Kidney epithelial cell (primary cell): ENCODE results near the gene BSG. TPM values are rescaled to one million over a fixed set of nuclear protein-coding genes. Genes with fewer than 3 reads are reported as not detected.
"Not testable (repeated sequence)": the region's sequence is repeated elsewhere in the genome, so short reads cannot be mapped to it uniquely, and the experiment has no call there.

Experiments used
- DNase-seq: peaks from one replicate; pipeline ENCODE4 v3.0.0-alpha.2; 2010; ENCODE audit warnings: low read depth
- H3K27me3 ChIP-seq: 2 replicates; pipeline ENCODE4 v1.6.0; 2011; ENCODE audit warnings: low read length; ENCODE audit not compliant: control insufficient read depth, insufficient read depth
- H3K36me3 ChIP-seq: 2 replicates; pipeline ENCODE4 v1.5.1; 2011; ENCODE audit warnings: low read length; ENCODE audit not compliant: control insufficient read depth, insufficient read depth
- H3K4me3 ChIP-seq: 2 replicates; pipeline ENCODE4 v1.5.1; 2011; ENCODE audit warnings: low read depth, mild to moderate bottlenecking, control low read depth, low read length
- total RNA-seq: library from RNA; depleted of rRNA; stranded (reverse); fragments of >200 nt; gene quantifications from 2 replicates; pipeline ENCODE4 v1.2.3, GENCODE V29; 2015
- TF ChIP-seq, protein P1 (sequence below): IDR thresholded peaks from 2 replicates; pipeline ENCODE4 v1.5.1; 2011; ENCODE audit warnings: mild to moderate bottlenecking, moderate library complexity, low read length, control low read depth, inconsistent platforms; ENCODE audit not compliant: insufficient read depth, poor library complexity, severe bottlenecking

Gene BSG
- total RNA-seq, 1 donor from 2014 or later: 838 TPM

DNA sequence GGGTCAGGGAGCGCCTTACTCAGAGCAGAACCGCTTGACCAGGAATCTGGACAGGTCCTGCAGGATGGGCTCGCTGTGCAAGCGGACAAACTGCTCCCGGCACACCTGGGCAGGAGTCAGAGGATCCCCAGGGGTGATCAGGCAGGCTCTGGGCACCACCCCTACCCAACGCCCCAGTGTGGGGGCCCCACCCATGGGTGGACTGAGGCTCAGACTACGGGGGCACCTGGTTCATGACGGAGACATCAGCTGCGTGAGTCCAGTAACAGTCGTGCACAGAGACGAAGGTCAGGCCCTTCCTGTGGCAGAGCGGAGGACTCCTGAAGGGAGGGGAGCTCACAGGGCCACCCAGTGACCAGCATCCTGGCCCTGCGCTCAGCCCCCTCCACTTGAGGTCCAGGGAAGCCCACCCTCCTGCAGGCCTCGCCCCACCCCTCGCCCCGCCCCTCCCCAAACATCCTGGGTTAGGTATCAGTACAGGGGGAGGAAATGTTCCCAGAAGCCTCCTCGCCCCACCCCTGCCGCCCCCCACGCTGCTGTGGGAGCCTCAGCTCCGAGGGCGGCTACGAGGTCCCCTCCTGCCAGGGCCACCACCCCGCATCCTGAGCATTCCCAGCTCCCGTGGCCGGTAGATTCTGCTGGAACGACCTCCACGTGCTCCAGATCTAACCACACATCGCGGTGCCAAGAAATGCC lies 45.3 kb downstream of the BSG start:
- Histone ChIP-seq H3K36me3 (peaks cover 5% of the 10 kb centered on the region), H3K27me3 (peaks cover 4% of the 10 kb centered on the region), H3K4me3 (no peak overlapping the region)
- TF ChIP-seq, protein P1, sequence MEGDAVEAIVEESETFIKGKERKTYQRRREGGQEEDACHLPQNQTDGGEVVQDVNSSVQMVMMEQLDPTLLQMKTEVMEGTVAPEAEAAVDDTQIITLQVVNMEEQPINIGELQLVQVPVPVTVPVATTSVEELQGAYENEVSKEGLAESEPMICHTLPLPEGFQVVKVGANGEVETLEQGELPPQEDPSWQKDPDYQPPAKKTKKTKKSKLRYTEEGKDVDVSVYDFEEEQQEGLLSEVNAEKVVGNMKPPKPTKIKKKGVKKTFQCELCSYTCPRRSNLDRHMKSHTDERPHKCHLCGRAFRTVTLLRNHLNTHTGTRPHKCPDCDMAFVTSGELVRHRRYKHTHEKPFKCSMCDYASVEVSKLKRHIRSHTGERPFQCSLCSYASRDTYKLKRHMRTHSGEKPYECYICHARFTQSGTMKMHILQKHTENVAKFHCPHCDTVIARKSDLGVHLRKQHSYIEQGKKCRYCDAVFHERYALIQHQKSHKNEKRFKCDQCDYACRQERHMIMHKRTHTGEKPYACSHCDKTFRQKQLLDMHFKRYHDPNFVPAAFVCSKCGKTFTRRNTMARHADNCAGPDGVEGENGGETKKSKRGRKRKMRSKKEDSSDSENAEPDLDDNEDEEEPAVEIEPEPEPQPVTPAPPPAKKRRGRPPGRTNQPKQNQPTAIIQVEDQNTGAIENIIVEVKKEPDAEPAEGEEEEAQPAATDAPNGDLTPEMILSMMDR: no peak
- no peak for DNase-seq

DNA sequence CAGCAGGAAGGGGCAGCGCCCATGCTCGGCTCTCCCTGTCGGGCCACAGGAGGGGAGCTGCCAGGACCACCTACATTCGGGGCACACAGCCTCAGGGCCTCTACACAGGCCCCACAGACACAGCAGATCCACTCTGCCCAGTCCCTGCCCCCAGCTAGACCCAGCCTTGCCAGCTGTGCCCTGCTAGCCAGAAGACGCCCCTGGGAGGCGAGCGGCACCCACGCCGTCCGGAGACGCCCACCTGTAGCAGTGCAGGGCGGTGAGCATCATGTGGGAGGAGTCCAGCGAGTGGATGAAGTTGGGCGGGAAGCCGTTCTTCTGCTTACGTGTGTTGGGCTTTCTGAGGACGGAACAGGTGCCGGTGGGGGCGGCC lies 45.8 kb downstream of the BSG start:
- Histone ChIP-seq H3K4me3 (no peak overlapping the region), H3K27me3 (no peaks in the 10 kb centered on the region), H3K36me3 (peaks cover 5% of the 10 kb centered on the region)
- TF ChIP-seq, protein P1: no peak
- DNase-seq: no peak

DNA sequence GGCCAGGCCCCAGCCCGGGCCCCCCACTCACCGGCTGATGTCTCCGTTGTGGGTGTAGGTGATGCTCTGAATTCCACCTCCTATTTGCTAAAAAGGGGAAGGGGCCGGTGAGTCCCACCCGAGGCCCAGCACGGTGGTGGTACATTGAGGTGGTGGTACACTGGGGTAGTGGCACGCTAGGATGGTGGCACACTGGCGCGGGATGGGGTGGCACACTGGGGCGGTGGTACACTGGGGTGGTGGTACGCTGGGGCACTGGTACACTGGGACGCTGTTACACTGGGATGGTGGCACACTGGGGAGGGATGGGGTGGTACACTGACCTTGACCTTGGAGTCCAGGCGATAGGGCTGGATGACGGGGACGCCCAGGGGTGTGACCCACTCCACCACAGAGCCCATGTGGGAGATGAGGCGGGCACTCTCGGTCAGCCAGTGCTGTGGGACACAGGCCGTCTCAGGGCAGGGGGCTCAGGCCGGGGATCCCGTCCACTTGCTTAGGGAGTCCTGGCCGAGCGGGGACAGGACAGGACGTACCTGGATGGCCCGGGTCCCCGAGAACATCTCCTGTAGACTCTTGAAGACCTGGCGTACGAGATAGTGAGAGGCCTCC lies 46.4 kb downstream of the BSG start:
- H3K36me3 ChIP-seq: peaks cover 5% of the 10 kb centered on the region
- no peak for DNase-seq
- no peak overlapping the region for H3K4me3 ChIP-seq
- no peaks in the 10 kb centered on the region for H3K27me3 ChIP-seq
- TF ChIP-seq, protein P1: no peak

DNA sequence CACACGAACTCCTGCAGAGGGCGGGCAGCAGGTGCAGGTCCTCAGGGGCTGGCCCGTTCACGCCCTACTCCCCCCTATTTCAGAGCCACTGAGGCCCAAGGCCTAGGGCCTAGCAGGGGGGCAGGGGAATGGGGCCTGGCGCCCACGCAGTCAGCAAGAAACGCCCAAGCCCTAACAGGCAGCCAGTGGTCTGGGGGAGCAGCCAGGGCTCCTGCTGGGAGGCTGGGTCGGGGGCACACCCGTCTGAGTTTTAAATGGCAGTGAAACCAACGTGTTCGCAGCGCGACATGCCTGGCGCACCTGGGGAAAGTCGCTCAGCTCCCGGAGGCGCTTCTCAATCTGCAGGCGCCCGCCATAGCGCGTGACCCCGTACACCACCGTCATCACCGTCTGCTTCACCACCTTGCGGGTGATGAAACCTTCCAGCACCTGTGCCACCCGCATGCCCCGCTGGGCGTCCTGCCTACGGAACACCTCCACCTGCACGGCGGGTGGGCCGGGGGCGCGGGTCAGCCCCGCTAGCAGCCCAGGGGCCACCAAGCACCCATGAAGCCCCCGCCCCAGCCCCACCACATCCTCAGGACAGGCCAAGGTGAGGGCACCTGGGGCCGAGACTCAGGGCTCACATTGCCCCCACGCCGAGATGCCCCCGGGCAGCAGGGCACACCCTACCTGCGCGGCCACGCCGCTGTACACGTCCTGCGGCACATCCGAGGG lies 47.0 kb downstream of the BSG start:
- TF ChIP-seq, protein P1: no peak
- no peak overlapping the region for H3K4me3 ChIP-seq
- DNase-seq: no peak
- peaks cover 5% of the 10 kb centered on the region for H3K36me3 ChIP-seq
- H3K27me3 ChIP-seq: no peaks in the 10 kb centered on the region

DNA sequence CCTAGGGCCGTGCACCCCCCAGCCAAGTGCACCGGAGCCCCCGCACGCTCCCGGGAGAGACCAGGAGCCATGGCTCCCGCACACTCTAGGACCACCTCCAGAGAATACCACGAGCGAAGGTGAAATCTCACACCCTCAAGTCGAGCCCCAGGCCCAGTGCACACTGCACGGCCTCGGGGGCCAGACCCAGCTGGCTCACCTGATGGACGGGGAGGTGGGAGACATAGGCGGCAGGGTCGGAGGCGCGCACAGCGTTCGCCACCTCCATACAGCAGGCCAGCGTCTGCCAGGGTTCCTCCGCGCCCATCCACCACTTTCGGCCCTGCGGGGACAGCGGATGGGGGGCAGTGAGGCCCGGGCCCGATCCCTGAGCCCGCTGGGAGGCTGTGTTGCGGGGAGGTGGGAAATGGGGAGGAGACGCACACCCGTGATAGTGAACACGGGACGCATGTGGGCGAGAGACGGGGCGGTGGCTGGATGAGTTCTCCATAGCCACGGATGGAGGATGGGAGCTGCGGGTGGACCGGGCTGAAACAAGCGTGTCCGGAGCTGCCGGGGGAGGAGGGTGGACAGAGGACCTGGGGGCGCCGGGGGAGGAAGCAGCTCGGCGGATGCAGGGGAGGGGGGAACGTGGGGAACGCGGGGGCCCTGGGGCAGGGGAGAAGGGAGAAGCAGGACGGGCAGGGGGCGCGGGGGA lies 47.9 kb downstream of the BSG start:
- Histone ChIP-seq H3K36me3 (peaks cover 4% of the 10 kb centered on the region), H3K27me3 (no peaks in the 10 kb centered on the region), H3K4me3 (no peak overlapping the region)
- TF ChIP-seq, protein P1: no peak
- DNase-seq: no peak

DNA sequence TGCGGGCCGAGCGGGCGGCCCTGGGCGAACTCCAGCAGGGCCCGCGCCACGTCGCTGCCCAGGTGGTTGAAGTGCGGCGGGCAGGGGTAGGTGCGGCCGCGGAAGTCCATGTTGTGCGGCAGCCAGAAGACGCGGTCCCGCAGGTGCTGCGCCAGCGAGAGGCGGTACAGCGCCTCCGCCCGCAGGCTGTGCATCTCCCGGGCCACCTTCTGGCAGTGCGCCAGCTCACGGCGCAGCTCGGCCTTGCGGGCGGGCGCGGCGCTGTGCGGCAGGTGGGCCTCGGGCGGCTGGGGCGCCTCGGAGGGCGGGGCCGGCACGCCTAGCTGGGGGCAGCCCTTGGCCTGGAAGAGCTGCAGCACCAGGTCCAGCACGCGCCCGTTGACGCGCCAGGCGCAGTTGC lies 48.8 kb downstream of the BSG start:
- not testable (repeated sequence) for H3K36me3 ChIP-seq, H3K27me3 ChIP-seq, DNase-seq, H3K4me3 ChIP-seq
